ENCODE measurements around the gene ATOSB.

ATOSB gene

DNA sequence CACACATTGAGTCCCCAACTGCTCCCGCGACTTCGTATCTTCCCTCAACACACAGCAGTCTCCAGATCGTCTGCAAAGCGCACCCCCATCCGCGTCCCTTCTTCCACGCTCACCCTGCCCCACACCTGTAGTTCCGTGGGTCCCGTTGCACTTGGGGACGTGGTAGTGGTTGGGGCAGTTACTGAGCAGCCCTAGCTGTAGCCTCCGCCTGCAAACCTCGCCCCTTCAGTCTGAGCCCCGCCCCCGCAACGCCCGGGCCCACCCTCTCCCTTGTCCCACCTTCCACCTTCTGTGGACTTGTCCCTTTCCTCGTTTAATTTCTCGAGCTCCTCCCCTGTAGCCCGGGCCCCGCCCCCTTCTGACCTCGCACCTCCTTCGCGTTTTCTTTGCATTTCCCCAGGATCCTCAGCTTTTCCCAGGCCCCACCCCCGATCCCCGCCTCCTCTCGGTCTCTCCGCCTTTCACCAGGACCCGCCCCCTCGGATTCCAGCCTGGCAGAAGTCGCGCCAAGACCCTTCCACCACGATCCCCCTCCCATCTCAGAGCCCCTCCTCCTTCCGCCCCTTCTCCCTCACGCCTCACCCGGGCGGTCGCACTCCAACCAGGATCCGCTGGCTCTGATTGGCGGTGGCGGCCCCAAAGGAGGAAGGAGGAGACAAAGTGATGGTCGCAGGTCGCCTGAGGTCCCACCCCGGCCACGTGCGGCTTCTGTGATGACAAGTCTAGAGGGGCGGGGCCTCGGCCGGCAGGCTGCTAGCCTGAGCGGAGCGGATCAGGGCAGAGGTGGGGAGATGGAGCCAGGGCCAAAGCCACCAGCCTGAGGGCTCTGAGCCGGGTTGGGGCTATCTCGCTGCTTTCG lies at the start of gene ATOSB:
TSS of gene ATOSB (minus strand) at position 183 of the 859 bp plus-strand sequence. CDS start 7,588 bp downstream, outside the sequence.
- ChIA-PET POLR2A (interaction anchor here (0.7 to 1.9 kb wide), 4 partner anchors 13 to 46 kb away, joined by 3 to 5 read pairs (median 4); partner anchors contain the start of genes STOML2 and UNC13B), CTCF (interaction anchor here (0.5 to 1.7 kb wide), 2 partner anchors 13 to 14 kb away, joined by 3 to 4 read pairs; no protein-coding TSS in a partner anchor)
- TF ChIP-seq NFRKB (IDR thresholded peaks at IDR 0.05) (no peak), ZNF384 (IDR thresholded peaks at IDR 0.05) (no peak), CTBP1 (IDR thresholded peaks at IDR 0.05; ENCODE audit: borderline replicate concordance) (no peak), BHLHE40 (IDR thresholded peaks at IDR 0.05; ENCODE audit: borderline replicate concordance) (no peak), HDGF (IDR thresholded peaks at IDR 0.05; ENCODE audit: borderline replicate concordance) (0 out of 2 replicates have a peak, but pooled peaks have one; percentile 34), L3MBTL2 (conservative IDR thresholded peaks at IDR 0.05) (peak; percentile 86), FOXM1 (IDR thresholded peaks at IDR 0.05; ENCODE audit: borderline replicate concordance) (no peak), ELF4 (IDR thresholded peaks at IDR 0.05) (no peak), SUZ12 (IDR thresholded peaks at IDR 0.05) (no peak), TARDBP (IDR thresholded peaks at IDR 0.05) (no peak), FOXA1 (IDR thresholded peaks at IDR 0.05) (no peak), ARNT (IDR thresholded peaks at IDR 0.05) (no peak), FOXK2 (IDR thresholded peaks at IDR 0.05) (no peak), LEF1 (IDR thresholded peaks at IDR 0.05; ENCODE audit: borderline replicate concordance) (no peak), PKNOX1 (IDR thresholded peaks at IDR 0.05) (peak; percentile 84), SP1 (IDR thresholded peaks at IDR 0.05) (no peak)
- DNase-seq (ENCODE audit: extremely low spot score): peak; percentile 89

GRCh38 chr9:35164711-35165110 lies 49.0 kb upstream of the ATOSB start:
- DNase-seq (ENCODE audit: extremely low spot score): no peak
- TF ChIP-seq NFRKB (IDR thresholded peaks at IDR 0.05): no peak
- TF ChIP-seq L3MBTL2 (conservative IDR thresholded peaks at IDR 0.05): no peak
- TF ChIP-seq ZNF384 (IDR thresholded peaks at IDR 0.05): no peak
- ChIA-PET CTCF (interaction anchor here (0.6 kb wide), 1 partner anchor 35 kb away, joined by 4 read pairs; no protein-coding TSS in a partner anchor), POLR2A (no interaction called here)

GRCh38 chr9:35163413-35163812 lies 47.8 kb upstream of the ATOSB start:
- ChIA-PET POLR2A (interaction anchor here (2.1 kb wide), 1 partner anchor 10 kb away, joined by 13 read pairs; no protein-coding TSS in a partner anchor), CTCF (no interaction called here)
- no peak for DNase-seq (ENCODE audit: extremely low spot score)
- no peak for TF ChIP-seq PKNOX1 (IDR thresholded peaks at IDR 0.05)
- no peak for TF ChIP-seq TARDBP (IDR thresholded peaks at IDR 0.05)
- no peak for TF ChIP-seq ELF4 (IDR thresholded peaks at IDR 0.05)
- TF ChIP-seq ZNF384 (IDR thresholded peaks at IDR 0.05): no peak
- no peak for TF ChIP-seq LEF1 (IDR thresholded peaks at IDR 0.05; ENCODE audit: borderline replicate concordance)
- no peak for TF ChIP-seq CTBP1 (IDR thresholded peaks at IDR 0.05; ENCODE audit: borderline replicate concordance)
- TF ChIP-seq SP1 (IDR thresholded peaks at IDR 0.05): no peak
- TF ChIP-seq L3MBTL2 (conservative IDR thresholded peaks at IDR 0.05): no peak
- TF ChIP-seq BHLHE40 (IDR thresholded peaks at IDR 0.05; ENCODE audit: borderline replicate concordance): no peak
- TF ChIP-seq FOXK2 (IDR thresholded peaks at IDR 0.05): no peak
- no peak for TF ChIP-seq SUZ12 (IDR thresholded peaks at IDR 0.05)
- TF ChIP-seq FOXM1 (IDR thresholded peaks at IDR 0.05; ENCODE audit: borderline replicate concordance): no peak
- no peak for TF ChIP-seq NFRKB (IDR thresholded peaks at IDR 0.05)
- TF ChIP-seq FOXA1 (IDR thresholded peaks at IDR 0.05): no peak
- no peak for TF ChIP-seq HDGF (IDR thresholded peaks at IDR 0.05; ENCODE audit: borderline replicate concordance)
- no peak for TF ChIP-seq ARNT (IDR thresholded peaks at IDR 0.05)

DNA sequence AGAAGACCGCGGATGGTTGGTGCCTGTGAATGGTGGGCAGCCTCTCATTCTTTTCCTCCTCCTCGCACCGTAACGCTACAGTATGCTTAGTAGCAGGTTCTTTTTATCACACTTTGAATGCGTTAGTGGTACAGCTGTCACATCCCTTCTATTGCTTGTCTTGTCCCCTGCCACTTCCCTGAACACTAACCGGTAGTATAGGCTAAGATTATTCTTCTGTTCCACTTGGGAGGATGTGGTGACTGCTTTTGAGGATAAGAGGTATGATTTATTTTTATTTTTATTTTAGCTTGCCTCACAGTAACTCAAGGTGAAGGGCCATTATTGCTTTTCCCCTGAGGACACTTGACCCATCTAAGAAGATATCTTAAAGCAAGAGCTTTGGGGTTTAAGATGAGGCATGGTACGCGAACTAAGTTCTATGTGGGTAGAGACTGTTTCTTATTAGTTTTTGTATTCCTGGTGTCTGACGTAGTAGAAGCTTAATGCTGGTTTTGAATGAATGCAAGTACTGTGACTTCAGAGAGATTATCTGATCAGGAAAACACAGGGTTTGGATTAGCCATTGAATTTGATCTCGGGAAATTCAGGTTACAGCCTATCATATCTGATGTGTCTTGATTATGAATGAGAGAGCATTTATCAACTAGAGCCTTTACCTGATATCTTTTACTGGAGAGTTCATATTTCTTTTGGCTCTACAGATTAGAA lies 47.1 kb upstream of the ATOSB start:
- TF ChIP-seq ARNT (IDR thresholded peaks at IDR 0.05) (no peak), FOXK2 (IDR thresholded peaks at IDR 0.05) (no peak), FOXA1 (IDR thresholded peaks at IDR 0.05) (no peak), LEF1 (IDR thresholded peaks at IDR 0.05; ENCODE audit: borderline replicate concordance) (no peak), ELF4 (IDR thresholded peaks at IDR 0.05) (no peak), FOXM1 (IDR thresholded peaks at IDR 0.05; ENCODE audit: borderline replicate concordance) (no peak), PKNOX1 (IDR thresholded peaks at IDR 0.05) (no peak), HDGF (IDR thresholded peaks at IDR 0.05; ENCODE audit: borderline replicate concordance) (no peak), SP1 (IDR thresholded peaks at IDR 0.05) (no peak), SUZ12 (IDR thresholded peaks at IDR 0.05) (no peak), CTBP1 (IDR thresholded peaks at IDR 0.05; ENCODE audit: borderline replicate concordance) (no peak), BHLHE40 (IDR thresholded peaks at IDR 0.05; ENCODE audit: borderline replicate concordance) (no peak), ZNF384 (IDR thresholded peaks at IDR 0.05) (no peak), L3MBTL2 (conservative IDR thresholded peaks at IDR 0.05) (no peak), TARDBP (IDR thresholded peaks at IDR 0.05) (no peak)
- POLR2A ChIA-PET: interaction anchor here (2.1 kb wide), 1 partner anchor 10 kb away, joined by 13 read pairs; no protein-coding TSS in a partner anchor
- CTCF ChIA-PET: interaction anchor here (0.6 kb wide), 1 partner anchor 32 kb away, joined by 4 read pairs; no protein-coding TSS in a partner anchor
- DNase-seq (ENCODE audit: extremely low spot score): no peak
